Stimulated activated naive CD8-positive, alpha-beta T cell treated with anti-CD3 and anti-CD28 coated beads, Interleukin-15, amount 100 ng/mL, for 72 hours (primary cell): ENCODE results near the gene CTDNEP1.

Experiments used
- ATAC-seq: fragments of 150-1000 bp; cut with Tn5 transposase; 2 replicates; pipeline ENCODE4 v1.10.0; 2021; ENCODE audit warnings: mild to moderate bottlenecking, moderate library complexity
- DNase-seq, 2 donors: peaks; one replicate each; pipeline ENCODE4 v3.0.0; 2021 to 2022
- H3K27ac Mint-ChIP-seq, 2 donors: one replicate each; pipeline ENCODE4 v1.8.0; 2022; ENCODE audit warnings: mild to moderate bottlenecking in 2 of 2, mixed read lengths in 2 of 2, moderate library complexity in 2 of 2
- H3K27me3 Mint-ChIP-seq: one replicate; pipeline ENCODE4 v1.8.0; 2022; ENCODE audit warnings: mixed read lengths
- H3K4me1 Mint-ChIP-seq: one replicate; pipeline ENCODE4 v1.8.0; 2022; ENCODE audit warnings: mild to moderate bottlenecking, mixed read lengths
- H3K4me3 Mint-ChIP-seq, 2 donors: one replicate each; pipeline ENCODE4 v1.8.0; 2022; ENCODE audit warnings: mild to moderate bottlenecking in 2 of 2, mixed read lengths in 2 of 2, moderate library complexity in 1 of 2
- H3K9me3 Mint-ChIP-seq, 2 donors: one replicate each; pipeline ENCODE4 v1.8.0; 2022; ENCODE audit warnings: mixed read lengths in 2 of 2

Gene CTDNEP1

GRCh38 chr17:7208027-7208571 lies 43.4 kb downstream of the CTDNEP1 start:
- peak in 1 of 2 donors; percentile 11 for DNase-seq
- H3K4me1 Mint-ChIP-seq = peaks cover 46% of the 10 kb centered on the region
- no peaks in the 10 kb centered on the region for H3K9me3 Mint-ChIP-seq
- H3K4me3 Mint-ChIP-seq = no peak overlapping the region
- no peaks in the 10 kb centered on the region for H3K27me3 Mint-ChIP-seq
- no peak for ATAC-seq
- peak overlapping the region in 1 of 2 donors; percentile 85 for H3K27ac Mint-ChIP-seq

GRCh38 chr17:7207120-7208001 lies 44.2 kb downstream of the CTDNEP1 start:
- H3K27ac Mint-ChIP-seq = peak overlapping the region in 1 of 2 donors; percentile 23
- H3K4me3 Mint-ChIP-seq = no peak overlapping the region

GRCh38 chr17:7205561-7205960 lies 46.0 kb downstream of the CTDNEP1 start:
- ATAC-seq (peak; percentile 5), DNase-seq (no peak)
- Mint-ChIP-seq H3K9me3 (no peaks in the 10 kb centered on the region), H3K4me3 (peak overlapping the region; percentile 85 to 86), H3K27me3 (no peaks in the 10 kb centered on the region), H3K4me1 (peaks cover 40% of the 10 kb centered on the region), H3K27ac (peak overlapping the region; percentile 9 to 90)

More at GRCh38 chr17:7207120-7208001, 44.2 kb downstream of the CTDNEP1 start:
- no peak for ATAC-seq
- DNase-seq = no peak
- Mint-ChIP-seq H3K9me3 (no peaks in the 10 kb centered on the region), H3K4me1 (peaks cover 44% of the 10 kb centered on the region), H3K27me3 (no peaks in the 10 kb centered on the region)

- H3K4me1 Mint-ChIP-seq = peaks cover 40% of the 10 kb centered on the region
- peak overlapping the region; percentile 85 to 86 for H3K4me3 Mint-ChIP-seq
- ATAC-seq (peak; percentile 93), DNase-seq (peak; percentile 94 to 97)
- no peaks in the 10 kb centered on the region for H3K9me3 Mint-ChIP-seq
- no peaks in the 10 kb centered on the region for H3K27me3 Mint-ChIP-seq
- peak overlapping the region; percentile 77 to 90 for H3K27ac Mint-ChIP-seq
Measured at GRCh38 chr17:7204828-7205461, 46.6 kb downstream of the CTDNEP1 start.

DNA sequence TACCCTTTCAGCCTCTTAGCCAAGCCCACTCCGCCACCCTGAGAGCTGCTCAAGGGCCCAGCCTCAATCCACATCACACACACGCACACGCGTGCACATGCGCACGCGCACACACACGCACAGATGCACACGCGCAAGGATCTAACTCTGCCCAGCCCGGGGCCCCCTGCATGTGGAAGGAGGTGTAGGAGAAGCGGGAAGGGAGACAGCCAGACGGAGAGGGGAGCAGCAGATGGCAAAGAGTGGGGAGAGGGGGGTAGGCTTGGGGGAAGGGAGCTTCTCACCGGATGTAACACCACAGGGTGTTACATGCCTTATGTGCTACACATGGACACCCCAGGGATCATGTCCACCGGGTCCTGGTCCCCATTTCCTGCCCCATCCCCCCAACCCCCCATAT lies 47.2 kb downstream of the CTDNEP1 start:
- DNase-seq (no peak), ATAC-seq (peak; percentile 15)
- H3K4me1 Mint-ChIP-seq = peaks cover 40% of the 10 kb centered on the region
- H3K9me3 Mint-ChIP-seq = no peaks in the 10 kb centered on the region
- peak overlapping the region; percentile 85 to 86 for H3K4me3 Mint-ChIP-seq
- H3K27ac Mint-ChIP-seq = peak overlapping the region; percentile 77 to 90
- H3K27me3 Mint-ChIP-seq = no peaks in the 10 kb centered on the region

GRCh38 chr17:7203391-7203790 lies 48.1 kb downstream of the CTDNEP1 start:
- Mint-ChIP-seq H3K9me3 (no peaks in the 10 kb centered on the region), H3K4me3 (peak overlapping the region; percentile 59 to 86), H3K27me3 (no peaks in the 10 kb centered on the region), H3K4me1 (peaks cover 40% of the 10 kb centered on the region), H3K27ac (no peak overlapping the region)
- DNase-seq (no peak), ATAC-seq (no peak)

DNA sequence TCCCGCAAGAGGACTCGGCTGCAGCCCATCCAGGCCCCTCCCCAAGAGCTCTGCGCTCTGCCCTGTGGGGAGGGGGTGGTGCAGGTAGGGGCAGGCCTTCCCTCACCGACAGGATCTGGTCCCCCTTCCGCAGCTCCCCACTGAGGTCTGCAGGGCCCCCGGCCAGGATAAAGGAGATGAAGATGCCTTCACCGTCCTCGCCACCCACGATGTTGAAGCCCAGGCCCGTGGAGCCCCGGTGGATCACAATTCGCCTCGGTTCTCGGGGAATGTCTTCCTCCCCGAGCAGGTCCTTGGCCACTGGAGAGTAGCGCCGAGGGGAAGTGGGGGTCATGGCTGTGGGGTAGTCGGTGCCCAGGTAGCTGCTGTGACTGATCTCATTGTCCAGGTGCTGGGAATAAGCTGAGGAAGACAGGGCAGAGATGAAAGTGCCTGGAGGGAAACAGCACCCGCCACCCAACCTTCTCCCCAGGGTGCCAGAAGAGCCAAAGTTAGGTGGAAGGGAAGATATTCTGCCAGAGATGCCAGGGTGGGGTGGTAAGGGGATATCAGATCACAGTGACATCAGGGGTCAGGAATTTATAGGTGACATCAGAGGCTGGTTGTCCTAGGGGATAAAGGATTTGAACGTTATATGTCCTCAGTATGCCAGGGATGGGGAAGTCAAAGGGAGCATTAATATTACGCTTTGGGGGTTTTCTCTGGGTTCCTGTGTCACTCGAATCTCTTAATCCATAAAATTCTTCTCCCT lies 54.7 kb downstream of the CTDNEP1 start:
- H3K27me3 Mint-ChIP-seq = no peaks in the 10 kb centered on the region
- H3K4me1 Mint-ChIP-seq = no peaks in the 10 kb centered on the region
- no peaks in the 10 kb centered on the region for H3K9me3 Mint-ChIP-seq
- ATAC-seq = no peak
- DNase-seq = no peak
- H3K4me3 Mint-ChIP-seq = no peak overlapping the region
- H3K27ac Mint-ChIP-seq = peak overlapping the region in 1 of 2 donors; percentile 56

DNA sequence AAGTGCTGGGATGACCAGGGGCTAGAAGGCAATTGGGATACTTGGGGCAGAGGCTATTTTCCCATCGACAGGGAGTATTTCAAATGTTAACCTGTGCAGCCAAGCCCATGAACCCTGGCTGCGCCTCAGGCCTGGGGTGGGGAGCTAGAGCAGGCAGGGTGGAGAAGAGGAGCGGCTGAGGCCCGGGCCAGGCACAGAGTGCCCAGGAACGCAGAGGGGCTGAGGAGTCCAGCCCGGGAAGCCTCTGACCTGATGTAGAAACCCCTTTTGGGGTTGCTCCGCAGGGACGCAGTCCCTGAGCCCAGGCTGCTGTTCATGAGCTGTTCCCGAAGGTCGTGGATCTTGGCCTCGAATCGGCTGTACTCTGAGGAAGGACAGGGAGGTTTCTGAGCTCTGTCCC lies 55.6 kb downstream of the CTDNEP1 start:
- Mint-ChIP-seq H3K27ac (no peak overlapping the region), H3K4me1 (no peaks in the 10 kb centered on the region), H3K27me3 (no peaks in the 10 kb centered on the region), H3K9me3 (no peaks in the 10 kb centered on the region), H3K4me3 (no peak overlapping the region)
- ATAC-seq = no peak
- no peak for DNase-seq
